Kidney epithelial cell (primary cell): ENCODE results near the gene UMAD1. TPM values are rescaled to one million over a fixed set of nuclear protein-coding genes. Genes with fewer than 3 reads are reported as not detected.
"Not testable (repeated sequence)": the region's sequence is repeated elsewhere in the genome, so short reads cannot be mapped to it uniquely, and the experiment has no call there.

Experiments used
- DNase-seq: peaks from one replicate; pipeline ENCODE4 v3.0.0-alpha.2; 2010; ENCODE audit warnings: low read depth
- H3K27me3 ChIP-seq: 2 replicates; pipeline ENCODE4 v1.6.0; 2011; ENCODE audit warnings: low read length; ENCODE audit not compliant: control insufficient read depth, insufficient read depth
- H3K36me3 ChIP-seq: 2 replicates; pipeline ENCODE4 v1.5.1; 2011; ENCODE audit warnings: low read length; ENCODE audit not compliant: control insufficient read depth, insufficient read depth
- H3K4me3 ChIP-seq: 2 replicates; pipeline ENCODE4 v1.5.1; 2011; ENCODE audit warnings: low read depth, mild to moderate bottlenecking, control low read depth, low read length
- total RNA-seq: library from RNA; depleted of rRNA; stranded (reverse); fragments of >200 nt; gene quantifications from 2 replicates; pipeline ENCODE4 v1.2.3, GENCODE V29; 2015
- TF ChIP-seq, protein P1 (sequence below): IDR thresholded peaks from 2 replicates; pipeline ENCODE4 v1.5.1; 2011; ENCODE audit warnings: mild to moderate bottlenecking, moderate library complexity, low read length, control low read depth, inconsistent platforms; ENCODE audit not compliant: insufficient read depth, poor library complexity, severe bottlenecking

UMAD1 gene
- total RNA-seq, 1 donor from 2014 or later = 10.7 TPM

DNA sequence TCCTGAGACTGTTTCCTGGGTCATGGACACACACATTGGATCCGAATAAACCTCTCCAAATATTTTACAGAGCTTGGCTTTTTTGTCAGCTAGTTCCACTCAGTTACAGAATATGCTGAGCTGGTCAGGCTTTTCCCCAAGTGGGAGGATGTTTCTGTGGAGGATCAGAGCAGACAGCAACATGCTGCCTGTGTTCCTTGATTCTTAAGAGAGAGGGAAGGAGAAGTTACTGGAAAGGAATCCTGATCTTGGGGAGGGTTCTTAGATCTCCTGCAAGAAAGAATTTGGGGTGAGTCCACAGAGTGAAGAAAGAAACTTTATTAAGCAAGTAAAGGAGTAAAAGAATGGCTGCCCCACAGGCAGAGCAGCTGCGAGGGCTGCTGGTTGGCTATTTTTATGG is 154.7 kb downstream of the UMAD1 start:
- Histone ChIP-seq H3K4me3 (no peak overlapping the region), H3K36me3 (no peaks in the 10 kb centered on the region), H3K27me3 (no peaks in the 10 kb centered on the region)
- no peak for DNase-seq
- TF ChIP-seq, protein P1, sequence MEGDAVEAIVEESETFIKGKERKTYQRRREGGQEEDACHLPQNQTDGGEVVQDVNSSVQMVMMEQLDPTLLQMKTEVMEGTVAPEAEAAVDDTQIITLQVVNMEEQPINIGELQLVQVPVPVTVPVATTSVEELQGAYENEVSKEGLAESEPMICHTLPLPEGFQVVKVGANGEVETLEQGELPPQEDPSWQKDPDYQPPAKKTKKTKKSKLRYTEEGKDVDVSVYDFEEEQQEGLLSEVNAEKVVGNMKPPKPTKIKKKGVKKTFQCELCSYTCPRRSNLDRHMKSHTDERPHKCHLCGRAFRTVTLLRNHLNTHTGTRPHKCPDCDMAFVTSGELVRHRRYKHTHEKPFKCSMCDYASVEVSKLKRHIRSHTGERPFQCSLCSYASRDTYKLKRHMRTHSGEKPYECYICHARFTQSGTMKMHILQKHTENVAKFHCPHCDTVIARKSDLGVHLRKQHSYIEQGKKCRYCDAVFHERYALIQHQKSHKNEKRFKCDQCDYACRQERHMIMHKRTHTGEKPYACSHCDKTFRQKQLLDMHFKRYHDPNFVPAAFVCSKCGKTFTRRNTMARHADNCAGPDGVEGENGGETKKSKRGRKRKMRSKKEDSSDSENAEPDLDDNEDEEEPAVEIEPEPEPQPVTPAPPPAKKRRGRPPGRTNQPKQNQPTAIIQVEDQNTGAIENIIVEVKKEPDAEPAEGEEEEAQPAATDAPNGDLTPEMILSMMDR = no peak

DNA sequence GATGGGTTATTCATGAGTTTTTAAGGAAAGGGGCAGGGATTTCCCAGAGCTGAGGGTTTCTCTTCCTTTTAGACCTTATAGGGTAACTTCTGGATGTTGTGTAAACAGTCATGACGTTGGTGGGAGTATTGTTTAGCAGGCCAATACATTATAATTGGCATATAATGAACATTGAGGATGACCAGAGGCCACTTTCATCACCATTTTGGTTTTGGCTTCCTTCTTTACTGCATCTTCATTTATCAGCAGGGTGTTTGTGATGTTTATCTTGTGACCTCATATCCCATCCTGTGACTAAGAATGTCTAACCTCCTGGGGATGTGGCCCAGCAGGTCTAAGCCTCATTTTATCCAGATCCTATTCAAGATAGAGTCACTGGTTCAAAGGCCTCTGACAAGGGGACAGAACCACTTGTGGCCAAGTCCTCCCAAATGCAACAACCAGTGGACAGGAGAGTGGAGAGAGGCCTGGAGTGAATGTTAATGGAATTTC is 155.1 kb downstream of the UMAD1 start:
- DNase-seq = no peak
- Histone ChIP-seq H3K36me3 (no peaks in the 10 kb centered on the region), H3K27me3 (no peaks in the 10 kb centered on the region), H3K4me3 (no peak overlapping the region)
- TF ChIP-seq, protein P1 = no peak

DNA sequence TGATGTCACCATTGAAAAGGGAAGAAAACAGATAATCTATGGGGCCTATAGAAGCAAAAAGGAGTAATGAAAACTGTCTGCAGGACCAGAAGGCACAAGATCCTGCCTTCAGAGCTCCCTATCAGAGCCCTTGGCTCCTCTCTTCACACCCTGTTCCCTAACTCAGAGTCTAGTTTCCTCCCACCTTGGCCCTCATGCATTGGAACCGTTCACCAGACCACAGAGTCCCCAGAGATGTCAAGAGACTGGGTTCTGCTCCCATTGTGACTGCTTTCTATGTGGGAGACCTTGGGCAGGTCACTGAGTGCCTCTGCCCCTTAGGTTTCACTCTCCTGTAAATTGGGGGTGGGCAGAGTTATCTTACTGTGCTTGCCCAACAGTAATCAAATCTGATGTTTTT is 158.0 kb downstream of the UMAD1 start:
- DNase-seq = no peak
- no peaks in the 10 kb centered on the region for H3K27me3 ChIP-seq
- H3K4me3 ChIP-seq = no peak overlapping the region
- TF ChIP-seq, protein P1 = no peak
- H3K36me3 ChIP-seq = no peaks in the 10 kb centered on the region

DNA sequence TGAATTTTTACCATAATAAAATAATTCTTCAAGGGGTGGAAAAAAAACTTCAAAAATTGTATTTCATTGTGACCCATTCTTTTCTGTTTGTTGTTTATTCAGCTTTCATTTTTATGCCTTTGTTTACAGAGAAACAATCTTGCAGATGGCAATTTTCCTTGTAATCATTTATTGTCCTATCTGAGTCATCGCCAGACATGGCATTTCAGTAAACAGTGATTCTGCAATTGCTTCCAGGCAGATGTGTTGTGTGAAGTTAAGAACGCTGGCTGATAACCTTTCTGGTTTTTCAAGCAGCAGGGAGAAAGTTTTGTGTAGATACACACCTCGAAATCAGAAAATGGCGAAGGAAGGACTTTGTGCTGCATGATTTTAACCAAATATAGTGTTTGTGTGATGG is 158.6 kb downstream of the UMAD1 start:
- Histone ChIP-seq H3K4me3 (no peak overlapping the region), H3K36me3 (no peaks in the 10 kb centered on the region), H3K27me3 (no peaks in the 10 kb centered on the region)
- DNase-seq = no peak
- TF ChIP-seq, protein P1 = no peak

DNA sequence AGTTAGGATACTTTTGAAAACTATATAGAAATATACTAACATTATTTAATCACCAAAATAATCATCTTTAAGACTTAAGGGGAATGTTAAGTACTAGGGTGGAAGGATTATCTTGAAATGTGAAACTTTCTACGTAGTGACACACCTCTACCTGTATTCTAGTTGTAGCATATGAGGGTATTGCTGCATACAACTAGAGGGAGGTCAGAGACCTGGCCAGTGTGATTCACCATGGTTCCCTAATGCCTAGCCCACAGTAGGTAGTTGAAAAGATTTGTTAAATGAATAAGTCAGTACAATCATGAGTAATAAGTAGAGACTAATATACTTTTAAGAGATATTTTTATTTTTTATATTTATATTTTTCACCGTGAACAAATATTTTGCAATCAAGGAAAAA is 162.0 kb downstream of the UMAD1 start:
- H3K27me3 ChIP-seq = no peaks in the 10 kb centered on the region
- H3K4me3 ChIP-seq = no peak overlapping the region
- H3K36me3 ChIP-seq = no peaks in the 10 kb centered on the region
- DNase-seq = no peak
- TF ChIP-seq, protein P1 = no peak

DNA sequence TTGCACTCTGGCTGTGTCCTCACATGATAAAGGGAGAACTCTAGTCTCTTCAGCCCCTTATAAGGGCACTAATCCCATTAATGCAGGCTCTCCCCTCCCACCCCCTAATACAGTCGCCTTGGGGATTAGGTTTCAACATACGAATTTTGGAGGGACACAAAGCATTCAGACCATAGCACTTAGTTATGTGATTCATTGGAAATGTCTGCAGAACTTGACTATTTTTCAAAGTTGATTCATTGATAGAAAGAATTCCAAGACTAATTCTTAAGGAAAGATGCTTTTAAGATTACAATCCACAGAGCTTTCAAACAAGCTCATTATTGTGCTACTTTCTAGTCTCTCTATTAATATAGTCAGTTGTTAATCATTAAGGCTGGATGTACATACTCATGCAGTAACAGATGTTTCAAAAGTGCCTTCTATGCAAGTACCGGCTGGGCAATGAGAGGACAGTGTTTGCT is 163.2 kb downstream of the UMAD1 start:
- no peaks in the 10 kb centered on the region for H3K27me3 ChIP-seq

DNA sequence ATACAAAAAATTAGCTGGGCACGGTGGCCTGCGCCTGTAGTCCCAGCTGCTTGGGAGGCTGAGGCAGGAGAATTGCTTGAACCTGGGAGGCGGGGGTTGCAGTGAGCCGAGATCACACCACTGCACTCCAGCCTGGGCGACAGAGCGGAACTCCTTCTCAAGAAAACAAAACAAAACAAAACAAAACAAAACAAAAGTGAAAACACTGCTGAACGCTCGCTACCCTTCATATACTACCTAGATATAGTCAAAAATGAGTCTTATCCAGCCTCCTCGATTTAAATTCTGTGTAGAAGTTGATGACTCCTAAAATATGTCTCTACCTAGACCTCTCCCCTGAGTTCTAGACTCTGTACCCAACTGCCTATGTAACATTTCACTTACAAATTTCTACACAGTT is 164.3 kb downstream of the UMAD1 start:
- H3K27me3 ChIP-seq, H3K4me3 ChIP-seq, DNase-seq, H3K36me3 ChIP-seq: not testable (repeated sequence)

More for the DNA sequence above, 163.2 kb downstream of the UMAD1 start:
- H3K36me3 ChIP-seq = no peaks in the 10 kb centered on the region
- TF ChIP-seq, protein P1 = no peak
- H3K4me3 ChIP-seq = no peak overlapping the region
- no peak for DNase-seq
